GM13977 (cell line): ENCODE data around the gene PPM1J.

ENCODE experiments used
- DNase-seq: peaks from one replicate; pipeline ENCODE4 v3.0.0; 2012; ENCODE audit warnings: low spot score
- CTCF ChIP-seq: IDR thresholded peaks from 2 replicates; pipeline ENCODE4 v1.5.1; 2012; ENCODE audit warnings: mild to moderate bottlenecking, control low read depth; ENCODE audit not compliant: insufficient read depth; ENCODE audit errors: extremely low read depth, missing control alignments
- in situ Hi-C: fragments of 300-500 bp; cut with MboI; formaldehyde crosslinking; loops from one replicate; pipeline ENCODE4 v1.12.0; 2022; ENCODE audit warnings: low sequenced_read_pairs, low pct_unique_long_range_greater_than_20kb, mixed read lengths, inconsistent platforms; ENCODE audit not compliant: unreplicated experiment

Gene PPM1J

GRCh38 chr1:112710159-112710558 is 5.0 kb downstream of the PPM1J start:
- DNase-seq, result no peak
- TF ChIP-seq CTCF, result no peak
- in situ Hi-C loops, result no loop called here

GRCh38 chr1:112708489-112708888 is 6.6 kb downstream of the PPM1J start:
- in situ Hi-C loops, result loop anchor here (10.0 kb wide), 1 partner anchor 314 kb away; the partner anchor contains the start of gene CTTNBP2NL
- no peak for DNase-seq
- TF ChIP-seq CTCF, result no peak

GRCh38 chr1:112708002-112708448 is 7.1 kb downstream of the PPM1J start:
- no peak for TF ChIP-seq CTCF

GRCh38 chr1:112707221-112708001 is 7.7 kb downstream of the PPM1J start:
- peak; percentile 90 for DNase-seq
- TF ChIP-seq CTCF, result peak; percentile 94
- in situ Hi-C loops, result loop anchor here (10.0 kb wide), 1 partner anchor 313 kb away; the partner anchor contains the start of gene CTTNBP2NL

More at GRCh38 chr1:112708002-112708448, 7.1 kb downstream of the PPM1J start:
- DNase-seq, result no peak
- in situ Hi-C loops, result loop anchor here (10.0 kb wide), 1 partner anchor 313 kb away; the partner anchor contains the start of gene CTTNBP2NL

- TF ChIP-seq CTCF, result no peak
- in situ Hi-C loops, result loop anchor here (10.0 kb wide), 1 partner anchor 312 kb away; the partner anchor contains the start of gene CTTNBP2NL
- peak; percentile 94 for DNase-seq
Observed at GRCh38 chr1:112706505-112707220, 8.5 kb downstream of the PPM1J start, which contains the start of gene RHOC. RHOC (minus strand) TSS chr1:112707127; CDS start chr1:112703799, 3,328 bp downstream.

GRCh38 chr1:112704934-112705627 is 10.1 kb downstream of the PPM1J start:
- peak; percentile 93 for DNase-seq
- in situ Hi-C loops, result loop anchor here (10.0 kb wide), 1 partner anchor 310 kb away; the partner anchor contains the start of gene CTTNBP2NL
- no peak for TF ChIP-seq CTCF
